Fibroblast of peridontal ligament (primary cell): ENCODE data around the gene FNDC11.

Source experiments
- DNase-seq: peaks from one replicate; pipeline ENCODE4 v3.0.0-alpha.2; 2010; ENCODE audit errors: extremely low read depth

FNDC11 gene

GRCh38 chr20:63525185-63525584 lies 28.8 kb upstream of the FNDC11 start:
- DNase-seq: no peak

GRCh38 chr20:63525971-63526370 lies 28.0 kb upstream of the FNDC11 start:
- DNase-seq: no peak

- no peak for DNase-seq
Observed at GRCh38 chr20:63527184-63527583, 26.8 kb upstream of the FNDC11 start.

GRCh38 chr20:63529180-63529860 lies 24.6 kb upstream of the FNDC11 start:
- DNase-seq: no peak

GRCh38 chr20:63529861-63530787 lies 23.8 kb upstream of the FNDC11 start:
- DNase-seq: no peak

GRCh38 chr20:63530788-63531160 lies 23.2 kb upstream of the FNDC11 start:
- no peak for DNase-seq

GRCh38 chr20:63531686-63532448 lies 22.1 kb upstream of the FNDC11 start:
- no peak for DNase-seq

- DNase-seq: no peak
Observed at GRCh38 chr20:63532449-63532971, 21.4 kb upstream of the FNDC11 start.

GRCh38 chr20:63533388-63533787 lies 20.6 kb upstream of the FNDC11 start:
- no peak for DNase-seq

GRCh38 chr20:63533871-63534393 lies 20.0 kb upstream of the FNDC11 start:
- no peak for DNase-seq

- no peak for DNase-seq
Observed at GRCh38 chr20:63534427-63534830, 19.5 kb upstream of the FNDC11 start.

GRCh38 chr20:63534831-63535651 lies 18.9 kb upstream of the FNDC11 start:
- no peak for DNase-seq

- DNase-seq: peak; percentile 63
Observed at GRCh38 chr20:63536241-63536977, 17.6 kb upstream of the FNDC11 start.

GRCh38 chr20:63536997-63537524 lies 16.9 kb upstream of the FNDC11 start, which contains the start of gene PTK6:
Gene PTK6, minus strand, starts transcription at chr20:63537376. Its CDS starts 62 bp downstream, at chr20:63537314.
- no peak for DNase-seq

- peak; percentile 86 for DNase-seq
Observed at GRCh38 chr20:63537525-63538203, 16.3 kb upstream of the FNDC11 start.

GRCh38 chr20:63538204-63539091 lies 15.5 kb upstream of the FNDC11 start:
- DNase-seq: no peak

- DNase-seq: no peak
Observed at GRCh38 chr20:63539092-63539430, 14.9 kb upstream of the FNDC11 start.
